HCT116 (cell line): ENCODE results near the gene CPZ. TPM values are rescaled to one million over a fixed set of nuclear protein-coding genes. Genes with fewer than 3 reads are reported as not detected.

Experiments
- ATAC-seq: fragments of 200-7000 bp; cut with Tn5 transposase; 2 replicates; pipeline ENCODE4 v1.9.1; 2020; ENCODE audit warnings: mild to moderate bottlenecking, moderate library complexity
- BruUV-seq: library from RNA; stranded (reverse); fragments of 400-500 nt; replicated peaks from 2 replicates; lab custom pipeline; 2021; lab: Mats Ljungman, UMichigan
- CTCF ChIA-PET: fragments of 300-600 bp; sonication (Branson Sonifier 250); formaldehyde crosslinking; loops from one replicate; lab custom pipeline; 2021; ENCODE audit warnings: antibody characterized with exemption; lab: Charles Lee
- POLR2A ChIA-PET: fragments of 300-600, 350-600 bp; sonication (Branson Sonifier 250); formaldehyde crosslinking; loops from one replicate; lab custom pipeline; 2021; ENCODE audit warnings: antibody characterized with exemption; lab: Charles Lee
- RAD21 ChIA-PET, 2 experiments: fragments of 300-600 bp; sonication (Branson Sonifier 250); formaldehyde crosslinking; loops; one replicate each; lab custom pipeline; 2023; ENCODE audit warnings: low total read pairs in 2 of 2; ENCODE audit not compliant: uncharacterized antibody in 2 of 2, unreplicated experiment in 2 of 2, low non-redundant PET in 1 of 2; lab: Charles Lee
- DNase-seq: peaks from one replicate; pipeline ENCODE4 v3.0.0-alpha.2; 2010; ENCODE audit warnings: low read depth, low spot score
- H2AFZ ChIP-seq: fragments of 200-600 bp; shearing (Covaris generic), sonication (generic); 2 replicates; pipeline ENCODE4 v1.6.1; 2017; ENCODE audit warnings: low read depth, mixed run types, mixed read lengths, antibody characterized with exemption, low read length; ENCODE audit not compliant: poor library complexity, severe bottlenecking
- H3K27ac ChIP-seq: 2 replicates; pipeline ENCODE4 v1.5.1; 2012; ENCODE audit warnings: low read depth, low read length
- H3K27me3 ChIP-seq: fragments of 200-600 bp; sonication (generic); 2 replicates; pipeline ENCODE4 v1.6.1; 2016; ENCODE audit warnings: mixed run types, low read length, mixed read lengths; ENCODE audit not compliant: insufficient read depth
- H3K36me3 ChIP-seq, 2 experiments: fragments of 200-500 bp in 1 of 2; fragments of 200-600 bp in 1 of 2; sonication (Bioruptor generic) in 1 of 2; sonication (generic) in 1 of 2; 2 replicates each; pipeline versions ENCODE4 v1.5.1 to v1.6.1; 2014 to 2016; ENCODE audit warnings: low read length in 2 of 2, inconsistent platforms in 1 of 2, mixed read lengths in 1 of 2, mixed run types in 1 of 2; ENCODE audit not compliant: insufficient read depth in 2 of 2, control insufficient read depth in 1 of 2
- H3K4me1 ChIP-seq, 2 experiments: fragments of 200-600 bp in 1 of 2; sonication (generic) in 1 of 2; 2 replicates each; pipeline versions ENCODE4 v1.5.1 to v1.6.1; 2012 to 2017; ENCODE audit warnings: low read length in 2 of 2, inconsistent platforms in 1 of 2, mild to moderate bottlenecking in 1 of 2, mixed read lengths in 1 of 2, mixed run types in 1 of 2, moderate library complexity in 1 of 2; ENCODE audit not compliant: insufficient read depth in 2 of 2, control insufficient read depth in 1 of 2
- H3K4me2 ChIP-seq: fragments of 200-600 bp; sonication (generic); 2 replicates; pipeline ENCODE4 v1.6.1; 2017; ENCODE audit warnings: mixed run types, low read length, mixed read lengths
- H3K4me3 ChIP-seq, 2 experiments: fragments of 200-600 bp in 1 of 2; sonication (generic) in 1 of 2; replicated peaks in 1 of 2; 2 replicates each; pipeline ENCODE4 v1.5.1; 2011 to 2016; ENCODE audit warnings: low read length in 2 of 2, control low read depth in 1 of 2, low read depth in 1 of 2, mild to moderate bottlenecking in 1 of 2, mixed read lengths in 1 of 2, mixed run types in 1 of 2
- H3K79me2 ChIP-seq: fragments of 200-600 bp; sonication (generic); 2 replicates; pipeline ENCODE4 v1.6.1; 2017; ENCODE audit warnings: mild to moderate bottlenecking, mixed run types, low read length, moderate library complexity, mixed read lengths; ENCODE audit not compliant: insufficient read depth
- H3K9ac ChIP-seq: fragments of 200-600 bp; sonication (generic); 2 replicates; pipeline ENCODE4 v1.6.1; 2016; ENCODE audit warnings: low read length, mixed read lengths
- H3K9me2 ChIP-seq: fragments of 200-600 bp; sonication (generic), shearing (Covaris generic); 2 replicates; pipeline ENCODE4 v1.6.1; 2017; ENCODE audit warnings: mixed run types, mild to moderate bottlenecking, moderate library complexity; ENCODE audit not compliant: insufficient read depth
- H3K9me3 ChIP-seq, 2 experiments: fragments of 200-500 bp in 1 of 2; fragments of 200-600 bp in 1 of 2; sonication (Bioruptor generic) in 1 of 2; sonication (generic) in 1 of 2; 2 replicates each; pipeline ENCODE4 v1.6.1; 2014 to 2017; ENCODE audit warnings: low read length in 2 of 2, mixed read lengths in 2 of 2, inconsistent platforms in 1 of 2, low read depth in 1 of 2, mild to moderate bottlenecking in 1 of 2, mixed run types in 1 of 2, moderate library complexity in 1 of 2; ENCODE audit not compliant: control insufficient read depth in 1 of 2, insufficient read depth in 1 of 2
- H4K20me1 ChIP-seq: fragments of 200-600 bp; sonication (generic), shearing (Covaris generic); 2 replicates; pipeline ENCODE4 v1.6.1; 2017; ENCODE audit warnings: mixed run types, mild to moderate bottlenecking, moderate library complexity; ENCODE audit not compliant: insufficient read depth
- EGR1 ChIP-seq: IDR thresholded peaks from 2 replicates; pipeline ENCODE4 v1.6.1; 2012; ENCODE audit warnings: low read depth
- EZH2phosphoT487 ChIP-seq: fragments of 200-600 bp; IDR thresholded peaks from 2 replicates; pipeline ENCODE4 v1.6.1; 2018; ENCODE audit warnings: antibody characterized with exemption, borderline replicate concordance
- POLR2AphosphoS5 ChIP-seq: IDR thresholded peaks from 2 replicates; pipeline ENCODE4 v1.6.1; 2011; ENCODE audit warnings: mild to moderate bottlenecking, low read depth, low read length, moderate library complexity
- SRF ChIP-seq: IDR thresholded peaks from 2 replicates; pipeline ENCODE4 v1.6.1; 2012; ENCODE audit warnings: low read depth
- YY1 ChIP-seq: IDR thresholded peaks from 2 replicates; pipeline ENCODE4 v1.6.1; 2011; ENCODE audit warnings: low read length, low read depth, moderate library complexity, mild to moderate bottlenecking; ENCODE audit not compliant: insufficient replicate concordance; ENCODE audit errors: extremely low read depth
- ZFX ChIP-seq: fragments of 450-650 bp; IDR thresholded peaks from 2 replicates; pipeline ENCODE4 v1.6.1; 2017
- intact Hi-C: fragments of 100-400 bp; cut with micrococcal nuclease; formaldehyde crosslinking; loops from 2 replicates; pipeline ENCODE4 v1.10.0; 2022
- total RNA-seq: library from RNA; stranded (reverse); gene quantifications from one replicate; pipeline ENCODE4 v1.2.1, GENCODE V29; 2021; ENCODE audit not compliant: unreplicated experiment

CPZ gene
- total RNA-seq, 1 experiment from 2014 or later: not detected

DNA sequence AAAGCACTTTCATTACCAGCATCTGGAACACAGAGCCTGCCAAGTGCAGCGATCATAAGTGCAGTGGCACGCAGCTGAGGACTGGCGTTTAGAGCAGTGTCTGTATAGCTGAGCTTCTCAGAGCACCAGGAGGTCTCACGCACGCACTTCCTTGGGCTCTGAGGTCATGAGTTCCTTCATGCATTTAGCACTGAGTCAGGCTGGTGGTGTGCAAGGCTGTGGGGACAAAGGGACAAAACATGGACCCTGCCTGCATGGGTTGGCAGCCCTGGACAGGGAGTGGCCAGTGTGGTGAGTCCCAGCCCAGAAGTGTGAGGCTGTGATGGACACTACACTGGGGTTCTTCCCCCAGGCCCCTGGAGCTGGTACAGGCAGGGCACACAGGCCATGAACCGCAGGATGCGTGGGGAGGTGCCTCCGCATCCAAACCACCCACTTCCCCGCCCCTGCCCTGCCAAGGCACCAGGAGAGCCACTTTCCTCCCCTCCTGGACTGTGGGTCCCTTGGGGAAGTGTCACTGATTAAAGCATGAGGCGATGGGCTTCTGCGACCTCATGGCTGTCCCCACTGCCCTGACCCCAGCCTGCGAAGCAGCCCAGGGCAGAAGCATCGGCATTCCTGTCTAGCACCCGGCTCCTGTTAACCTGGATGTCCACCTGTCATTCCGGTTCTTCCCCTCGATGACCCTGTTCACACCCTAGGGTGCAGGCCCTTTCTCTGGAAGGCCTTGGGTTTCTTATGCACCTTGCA lies 49.6 kb upstream of the CPZ start:
- ChIA-PET RAD21 (no interaction called here), POLR2A (no interaction called here)
- H2AFZ ChIP-seq: no peak overlapping the region

DNA sequence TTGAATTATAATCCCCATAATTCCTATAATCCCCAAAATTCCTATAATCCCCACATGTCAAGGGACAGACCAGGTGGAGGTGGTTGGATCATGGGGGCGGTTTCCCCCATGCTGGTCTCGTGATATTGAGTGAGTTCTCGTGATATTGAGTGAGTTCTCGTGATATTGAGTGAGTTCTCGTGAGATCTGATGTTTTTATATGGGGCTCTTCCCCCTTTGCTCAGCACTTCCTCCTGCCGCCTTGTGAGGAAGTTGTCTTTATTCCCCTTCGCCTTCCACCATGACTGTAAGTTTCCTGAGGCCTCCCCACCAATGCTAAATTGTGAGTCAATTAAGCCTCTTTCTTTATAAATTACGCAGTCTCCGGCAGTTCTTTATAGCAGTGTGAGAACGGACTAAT lies 48.9 kb upstream of the CPZ start:
- H3K4me1 ChIP-seq: peaks cover 7 to 35% of the 10 kb centered on the region in 2 experiments
- intact Hi-C loops: no loop called here
- ChIA-PET RAD21 (no interaction called here), CTCF (no interaction called here)
- H3K9ac ChIP-seq: no peak overlapping the region
- TF ChIP-seq YY1 (no peak), SRF (no peak), ZFX (no peak), POLR2AphosphoS5 (no peak), EZH2phosphoT487 (no peak), EGR1 (no peak)
- TF ChIP-seq, all 23 proteins: peak for 0
- no peaks in the 10 kb centered on the region for H3K9me3 ChIP-seq
- no peak overlapping the region for H2AFZ ChIP-seq
- no peak overlapping the region for H3K4me2 ChIP-seq
- no peak overlapping the region for H3K27ac ChIP-seq
- no peaks in the 10 kb centered on the region for H3K79me2 ChIP-seq
- no peak for ATAC-seq
- no peak for DNase-seq
- POLR2A ChIA-PET: no interaction called here
- H3K9me2 ChIP-seq: no peaks in the 10 kb centered on the region
- no peaks in the 10 kb centered on the region for H4K20me1 ChIP-seq
- no peak overlapping the region for H3K4me3 ChIP-seq
- no peaks in the 10 kb centered on the region for H3K36me3 ChIP-seq
- H3K27me3 ChIP-seq: no peaks in the 10 kb centered on the region
- BruUV-seq: no TSS peak

More for the DNA sequence above, 49.6 kb upstream of the CPZ start:
- H3K27ac ChIP-seq: no peak overlapping the region
- no peaks in the 10 kb centered on the region for H3K9me2 ChIP-seq
- no peak overlapping the region for H3K4me3 ChIP-seq
- no TSS peak for BruUV-seq
- TF ChIP-seq YY1: no peak
- no peaks in the 10 kb centered on the region for H3K79me2 ChIP-seq
- H3K36me3 ChIP-seq: no peaks in the 10 kb centered on the region
- intact Hi-C loops: no loop called here
- CTCF ChIA-PET: no interaction called here
- H3K27me3 ChIP-seq: no peaks in the 10 kb centered on the region
- no peaks in the 10 kb centered on the region for H3K9me3 ChIP-seq
- no peak overlapping the region for H3K9ac ChIP-seq
- H4K20me1 ChIP-seq: no peaks in the 10 kb centered on the region
- no peak for ATAC-seq
- peaks cover 12 to 35% of the 10 kb centered on the region in 2 experiments for H3K4me1 ChIP-seq
- H3K4me2 ChIP-seq: no peak overlapping the region
- no peak for DNase-seq
